Naive B cell (primary cell): Measurements from ENCODE around the gene CNGB1. TPM values are rescaled to one million over a fixed set of nuclear protein-coding genes. Genes with fewer than 3 reads are reported as not detected.
"Not testable (repeated sequence)": the region's sequence is repeated elsewhere in the genome, so short reads cannot be mapped to it uniquely, and the experiment has no call there.

Experiments used
- ATAC-seq, 2 donors: fragments of 150-1000 bp; cut with Tn5 transposase; 2 replicates each; pipeline ENCODE4 v1.10.0; 2021; ENCODE audit warnings: low read depth in 2 of 2, mild to moderate bottlenecking in 2 of 2, moderate library complexity in 2 of 2
- DNase-seq: peaks from one replicate; pipeline ENCODE4 v3.0.0; 2022
- H3K27ac Mint-ChIP-seq, 6 donors: one replicate each; pipeline ENCODE4 v1.8.0; 2020 to 2022; ENCODE audit warnings: mild to moderate bottlenecking in 6 of 6, mixed read lengths in 6 of 6, moderate library complexity in 5 of 6, inconsistent platforms in 2 of 6
- H3K27me3 Mint-ChIP-seq, 3 donors: one replicate each; pipeline ENCODE4 v1.8.0; 2021 to 2022; ENCODE audit warnings: mixed read lengths in 3 of 3, mild to moderate bottlenecking in 1 of 3
- H3K36me3 Mint-ChIP-seq, 2 donors: one replicate each; pipeline ENCODE4 v1.8.0; 2020 to 2022; ENCODE audit warnings: mixed read lengths in 2 of 2, inconsistent platforms in 1 of 2, mild to moderate bottlenecking in 1 of 2
- H3K4me1 Mint-ChIP-seq, 3 donors: one replicate each; pipeline ENCODE4 v1.8.0; 2020 to 2022; ENCODE audit warnings: mixed read lengths in 3 of 3, inconsistent platforms in 1 of 3, mild to moderate bottlenecking in 1 of 3, moderate library complexity in 1 of 3
- H3K4me3 Mint-ChIP-seq, 8 donors: one replicate each; pipeline ENCODE4 v1.8.0; 2020 to 2022; ENCODE audit warnings: mild to moderate bottlenecking in 8 of 8, mixed read lengths in 8 of 8, moderate library complexity in 8 of 8, inconsistent platforms in 2 of 8
- H3K9me3 Mint-ChIP-seq, 7 donors: one replicate each; pipeline ENCODE4 v1.8.0; 2020 to 2022; ENCODE audit warnings: mixed read lengths in 7 of 7, mild to moderate bottlenecking in 5 of 7, inconsistent platforms in 2 of 7, moderate library complexity in 1 of 7
- polyA plus RNA-seq, 6 donors: library from polyadenylated mRNA; unstranded; fragments of 300-500 nt; fragmentation: Illumina TruSeq; gene quantifications; one replicate each; pipeline ENCODE4 v1.2.3, GENCODE V29; 2021; ENCODE audit warnings: low read depth in 6 of 6

The CNGB1 gene
- polyA plus RNA-seq, 6 donors from 2014 or later: not detected

- H3K4me1 Mint-ChIP-seq: peaks cover 0 to 7% (median 4%) of the 10 kb centered on the region in 3 donors
These were observed 62.4 kb downstream of the CNGB1 start for GRCh38 chr16:57908409-57908987.

DNA sequence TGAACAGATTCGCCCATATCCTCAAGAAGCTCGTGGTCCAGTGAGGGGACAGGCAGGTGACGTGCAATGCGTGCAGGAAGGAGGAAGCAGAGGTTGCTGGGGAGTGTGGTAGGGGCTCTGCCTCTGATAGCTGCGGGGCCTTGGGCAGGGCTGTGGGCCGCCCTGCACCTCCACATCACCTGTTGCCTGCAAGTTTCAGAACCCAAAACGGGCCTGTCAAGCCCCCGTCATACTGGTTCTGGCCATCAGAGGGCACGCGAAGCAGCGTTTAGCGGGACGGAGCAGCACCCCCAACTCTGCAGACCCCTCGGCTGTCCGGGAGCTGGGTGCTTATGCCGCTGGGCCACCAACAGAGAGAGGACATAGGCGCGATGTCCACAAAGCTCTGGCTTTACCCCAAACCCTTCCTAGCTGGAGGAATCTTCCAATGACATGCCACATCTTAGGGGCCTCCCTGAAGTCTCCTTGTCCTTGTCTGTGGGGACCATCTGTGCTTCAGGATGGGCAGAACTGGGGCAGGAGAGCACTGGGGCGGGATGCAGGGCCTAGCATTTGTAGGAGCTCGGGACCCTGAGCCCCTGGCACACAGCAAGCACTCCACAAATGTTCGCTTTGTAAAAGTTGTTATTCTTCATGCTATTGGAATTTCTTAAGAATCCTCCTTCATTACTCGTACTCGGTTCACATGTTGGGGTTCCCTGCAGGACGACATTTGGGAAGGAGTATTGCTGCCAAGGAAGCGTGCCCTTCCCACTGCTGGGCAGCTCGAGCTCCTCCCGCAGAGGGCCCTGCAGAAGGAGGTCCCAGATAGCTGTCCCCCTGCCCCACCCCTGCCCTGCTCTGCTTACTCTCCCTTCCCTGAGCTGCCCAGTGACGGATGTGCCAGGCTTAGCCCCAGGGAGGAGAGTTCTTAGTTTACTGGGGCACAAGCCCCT, 64.3 kb downstream of the CNGB1 start:
- peak overlapping the region in 1 of 6 donors; percentile 38 for H3K27ac Mint-ChIP-seq
- no peak overlapping the region for H3K4me3 Mint-ChIP-seq
- DNase-seq: peak; percentile 19
- no peaks in the 10 kb centered on the region for H3K36me3 Mint-ChIP-seq
- no peaks in the 10 kb centered on the region for H3K9me3 Mint-ChIP-seq
- H3K4me1 Mint-ChIP-seq: peaks cover 0 to 9% (median 4%) of the 10 kb centered on the region in 3 donors
- ATAC-seq: peak; percentile 87 to 91
- H3K27me3 Mint-ChIP-seq: peaks cover 27 to 54% (median 27%) of the 10 kb centered on the region in 3 donors

More at GRCh38 chr16:57908409-57908987, 62.4 kb downstream of the CNGB1 start:
- no peaks in the 10 kb centered on the region for H3K9me3 Mint-ChIP-seq
- no peak for ATAC-seq
- no peak overlapping the region for H3K4me3 Mint-ChIP-seq
- no peaks in the 10 kb centered on the region for H3K36me3 Mint-ChIP-seq
- no peak for DNase-seq
- H3K27me3 Mint-ChIP-seq: peaks cover 26 to 52% (median 32%) of the 10 kb centered on the region in 3 donors
- no peak overlapping the region for H3K27ac Mint-ChIP-seq

DNA sequence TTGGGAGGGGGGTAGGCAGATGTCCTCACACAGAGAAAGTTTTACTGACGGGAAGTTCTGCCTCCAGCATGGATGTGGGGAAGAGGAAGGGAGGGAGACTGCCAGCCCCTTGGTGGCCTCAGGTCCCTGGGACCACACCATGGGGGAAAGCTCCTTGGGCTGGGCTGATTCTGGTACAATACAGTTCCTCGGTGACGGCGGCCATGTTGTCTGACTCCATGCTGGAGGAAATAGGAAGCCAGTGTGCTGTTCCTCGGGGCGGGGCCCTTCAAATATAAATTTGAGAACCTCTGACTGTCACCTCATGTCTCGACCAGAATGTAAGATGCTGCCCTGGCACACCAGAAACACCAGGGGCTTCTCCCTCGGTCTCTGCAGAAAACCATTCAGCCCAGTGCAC, 66.8 kb downstream of the CNGB1 start:
- ATAC-seq: no peak
- H3K27ac Mint-ChIP-seq: no peak overlapping the region

DNA sequence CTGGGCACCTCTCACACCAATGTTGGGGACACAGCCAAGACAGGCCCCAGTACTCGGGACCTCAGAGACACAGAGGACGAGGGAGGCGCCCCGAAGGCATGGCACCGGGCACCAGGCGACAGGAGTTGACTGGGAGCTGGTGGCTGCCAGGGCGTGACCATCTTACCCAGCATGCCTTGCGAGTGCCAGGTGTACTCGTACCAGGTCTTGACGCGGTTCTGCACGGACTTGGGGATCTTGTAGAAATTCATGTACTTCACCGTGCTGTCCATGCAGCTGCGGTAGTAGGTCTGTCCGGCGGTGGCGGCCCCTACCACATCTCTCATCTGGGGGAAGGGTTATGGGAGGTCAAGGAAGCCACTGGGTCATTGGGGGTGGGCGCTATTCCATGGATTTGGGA, 67.3 kb downstream of the CNGB1 start:
- H3K4me3 Mint-ChIP-seq: no peak overlapping the region
- H3K4me1 Mint-ChIP-seq: peaks cover 4 to 13% (median 6%) of the 10 kb centered on the region in 3 donors
- H3K36me3 Mint-ChIP-seq: no peaks in the 10 kb centered on the region
- H3K9me3 Mint-ChIP-seq: no peaks in the 10 kb centered on the region
- peaks cover 26 to 60% (median 31%) of the 10 kb centered on the region in 3 donors for H3K27me3 Mint-ChIP-seq
- ATAC-seq (no peak), DNase-seq (no peak)
- peak overlapping the region in 1 of 6 donors; percentile 38 for H3K27ac Mint-ChIP-seq

More for the DNA sequence above, 66.8 kb downstream of the CNGB1 start:
- Mint-ChIP-seq H3K27me3 (peaks cover 26 to 64% (median 31%) of the 10 kb centered on the region in 3 donors), H3K9me3 (no peaks in the 10 kb centered on the region), H3K4me1 (peaks cover 4 to 13% (median 6%) of the 10 kb centered on the region in 3 donors), H3K4me3 (no peak overlapping the region), H3K36me3 (no peaks in the 10 kb centered on the region)
- DNase-seq: no peak

GRCh38 chr16:57901480-57902069, 69.4 kb downstream of the CNGB1 start:
- no peaks in the 10 kb centered on the region for H3K36me3 Mint-ChIP-seq
- ATAC-seq: no peak
- H3K9me3 Mint-ChIP-seq: no peaks in the 10 kb centered on the region
- peaks cover 4 to 11% (median 6%) of the 10 kb centered on the region in 3 donors for H3K4me1 Mint-ChIP-seq
- no peak overlapping the region for H3K27ac Mint-ChIP-seq
- DNase-seq: no peak
- H3K27me3 Mint-ChIP-seq: peaks cover 26 to 54% (median 37%) of the 10 kb centered on the region in 3 donors
- H3K4me3 Mint-ChIP-seq: no peak overlapping the region

DNA sequence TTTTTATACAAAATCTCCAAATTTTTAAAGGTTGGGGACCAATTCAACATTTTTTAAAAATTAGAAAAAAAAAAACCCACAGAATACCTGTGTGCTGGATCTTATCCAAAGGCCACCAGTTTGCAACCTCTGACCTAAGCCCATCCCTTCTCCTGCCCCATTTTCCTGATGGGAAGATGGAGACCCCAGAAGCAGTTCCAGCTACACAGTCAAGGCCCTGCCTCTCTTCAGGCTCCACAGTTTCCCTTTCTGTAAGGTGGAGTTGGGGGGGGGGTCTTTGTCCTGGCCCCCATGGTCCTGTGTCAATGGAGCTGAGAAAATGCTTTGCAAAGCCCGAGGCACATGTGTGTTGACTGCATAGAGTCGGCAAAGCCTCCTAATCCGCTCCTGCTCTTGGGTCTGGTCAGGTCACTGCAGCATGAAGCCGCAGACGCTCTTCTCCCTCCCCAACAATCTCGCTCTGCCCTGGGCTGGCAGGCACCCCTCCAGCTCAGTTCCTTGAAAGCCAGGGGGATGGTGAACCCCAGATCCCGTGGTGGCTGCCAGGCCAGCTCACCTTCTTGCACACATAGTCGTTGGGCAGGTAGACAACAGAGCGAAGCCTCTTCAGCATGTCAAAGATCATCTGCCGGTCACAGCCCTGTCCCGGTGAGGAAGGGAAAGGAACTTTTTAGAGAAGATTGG, 70.0 kb downstream of the CNGB1 start:
- H3K36me3 Mint-ChIP-seq: no peaks in the 10 kb centered on the region
- H3K27ac Mint-ChIP-seq: no peak overlapping the region
- H3K4me3 Mint-ChIP-seq: no peak overlapping the region
- H3K27me3 Mint-ChIP-seq: peaks cover 21 to 49% (median 37%) of the 10 kb centered on the region in 3 donors
- DNase-seq (no peak), ATAC-seq (no peak)
- H3K9me3 Mint-ChIP-seq: no peaks in the 10 kb centered on the region
- peaks cover 0 to 6% (median 5%) of the 10 kb centered on the region in 3 donors for H3K4me1 Mint-ChIP-seq

GRCh38 chr16:57899771-57900661, 70.9 kb downstream of the CNGB1 start:
- Mint-ChIP-seq H3K36me3 (no peaks in the 10 kb centered on the region), H3K27me3 (peaks cover 14 to 41% (median 37%) of the 10 kb centered on the region in 3 donors), H3K9me3 (no peaks in the 10 kb centered on the region), H3K27ac (peak overlapping the region in 1 of 6 donors; percentile 14), H3K4me3 (no peak overlapping the region), H3K4me1 (peaks cover 0 to 6% (median 5%) of the 10 kb centered on the region in 3 donors)
- ATAC-seq: peak; percentile 62 to 73
- peak; percentile 55 for DNase-seq

DNA sequence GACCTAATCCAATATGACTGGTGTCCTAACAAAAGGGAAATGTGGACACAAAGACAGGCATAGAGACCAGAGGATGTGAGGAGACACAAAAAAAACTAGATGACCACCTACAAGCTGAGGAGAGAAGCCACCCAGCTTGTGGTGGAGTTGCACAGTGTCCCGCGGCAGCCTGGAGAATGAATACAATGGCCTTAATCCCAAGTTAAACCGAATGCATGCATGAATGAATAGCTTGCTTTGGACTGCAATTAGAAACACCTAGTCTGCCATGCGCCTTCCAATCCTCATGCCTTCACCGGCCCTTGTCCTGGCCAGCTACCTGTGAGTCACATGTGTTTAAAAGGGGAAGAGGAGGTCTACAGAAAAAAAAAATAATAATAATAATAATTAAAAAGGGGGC, 72.0 kb downstream of the CNGB1 start:
- Mint-ChIP-seq H3K27ac (no peak overlapping the region), H3K36me3 (no peaks in the 10 kb centered on the region), H3K4me3 (no peak overlapping the region), H3K27me3 (peaks cover 12 to 38% (median 30%) of the 10 kb centered on the region in 3 donors), H3K4me1 (peaks cover 3 to 11% (median 6%) of the 10 kb centered on the region in 3 donors), H3K9me3 (no peaks in the 10 kb centered on the region)
- DNase-seq (no peak), ATAC-seq (no peak)

DNA sequence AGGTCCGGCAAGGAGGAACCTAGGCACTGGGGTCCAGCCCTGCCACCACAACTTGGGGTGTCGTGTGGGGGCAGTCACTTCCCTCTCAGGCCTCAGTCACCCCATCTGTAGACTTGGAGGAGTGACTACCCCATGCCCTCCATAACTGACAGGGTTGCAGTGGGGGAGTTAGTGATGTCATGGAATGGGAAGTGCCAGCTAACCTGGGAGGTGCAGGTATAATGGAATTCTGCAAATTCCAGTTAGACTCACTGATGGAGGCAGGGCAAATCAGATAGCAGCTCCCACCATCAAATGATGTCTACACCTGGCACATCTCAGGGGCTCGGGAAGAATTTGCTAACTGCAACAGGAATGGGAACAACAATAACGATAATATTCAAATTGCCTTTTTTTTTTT, 72.9 kb downstream of the CNGB1 start:
- H3K36me3 Mint-ChIP-seq: no peaks in the 10 kb centered on the region
- no peak overlapping the region for H3K27ac Mint-ChIP-seq
- H3K4me3 Mint-ChIP-seq: no peak overlapping the region
- no peaks in the 10 kb centered on the region for H3K9me3 Mint-ChIP-seq
- H3K4me1 Mint-ChIP-seq: peaks cover 4 to 16% (median 6%) of the 10 kb centered on the region in 3 donors
- ATAC-seq (no peak), DNase-seq (no peak)
- peaks cover 13 to 33% (median 21%) of the 10 kb centered on the region in 3 donors for H3K27me3 Mint-ChIP-seq

DNA sequence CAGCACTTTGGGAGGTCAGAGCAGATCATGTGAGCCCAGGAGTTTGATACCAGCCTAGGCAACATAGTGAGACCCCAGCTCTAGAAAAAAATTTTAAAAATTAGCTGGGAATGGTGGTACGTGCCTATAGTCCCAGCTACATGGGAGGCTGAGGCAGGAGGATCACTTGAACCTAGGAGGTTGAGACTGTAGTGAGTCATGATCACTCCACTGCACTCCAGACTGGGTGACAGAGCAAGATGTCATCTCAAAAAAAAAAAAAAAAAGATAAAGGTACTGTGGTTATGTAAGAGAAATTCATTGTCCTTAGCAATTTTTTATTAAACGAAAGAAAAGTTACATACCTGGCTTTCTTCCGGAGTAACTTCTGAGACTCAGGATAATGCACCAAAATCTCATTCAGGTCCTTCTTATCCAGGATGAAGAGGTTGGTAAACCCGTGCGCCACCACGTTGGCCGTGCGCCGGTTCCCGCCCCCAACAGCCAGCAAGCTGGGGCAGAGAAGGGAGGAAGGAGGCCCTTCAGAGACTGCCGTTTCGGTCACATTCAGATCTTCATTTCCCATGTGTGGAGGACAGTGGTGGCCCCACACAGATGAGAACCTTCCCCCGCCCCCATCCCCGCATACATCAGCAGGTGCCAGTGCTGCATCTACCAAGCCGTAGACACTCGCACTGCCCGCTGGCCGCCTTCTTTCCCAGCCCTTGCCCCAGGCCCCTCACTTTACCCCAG, 73.7 kb downstream of the CNGB1 start:
- Mint-ChIP-seq H3K4me1 (peaks cover 4 to 20% (median 6%) of the 10 kb centered on the region in 3 donors), H3K27me3 (peaks cover 10 to 35% (median 25%) of the 10 kb centered on the region in 3 donors), H3K4me3 (no peak overlapping the region), H3K27ac (no peak overlapping the region), H3K9me3 (no peaks in the 10 kb centered on the region), H3K36me3 (no peaks in the 10 kb centered on the region)
- DNase-seq: no peak
- no peak for ATAC-seq

DNA sequence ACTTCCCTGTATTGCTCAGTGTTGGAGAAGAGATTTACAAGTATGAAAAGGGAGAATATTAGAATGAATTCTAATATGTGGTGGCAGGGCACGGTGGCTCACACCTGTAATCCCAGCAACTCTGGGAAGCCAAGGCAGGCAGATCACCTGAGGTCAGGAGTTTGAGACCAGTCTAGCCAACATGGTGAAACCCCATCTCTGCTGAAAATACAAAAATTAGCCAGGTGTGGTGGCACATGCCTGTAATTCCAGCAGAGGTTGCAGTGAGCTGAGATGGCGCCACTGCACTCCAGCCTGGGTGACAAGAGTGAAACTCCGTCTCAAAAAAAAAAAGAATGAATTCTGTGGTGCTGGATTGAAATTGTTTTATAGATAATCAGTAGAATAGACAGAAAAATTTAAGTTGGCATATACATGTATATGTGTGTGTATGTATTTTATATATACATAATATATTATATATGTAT, 75.8 kb downstream of the CNGB1 start:
- not testable (repeated sequence) for H3K36me3 Mint-ChIP-seq, ATAC-seq, H3K4me3 Mint-ChIP-seq, H3K9me3 Mint-ChIP-seq, H3K27ac Mint-ChIP-seq, DNase-seq
- Mint-ChIP-seq H3K4me1 (peaks cover 4 to 20% (median 6%) of the 10 kb centered on the region in 3 donors), H3K27me3 (peaks cover 15 to 38% (median 28%) of the 10 kb centered on the region in 3 donors)
